GM12892 (cell line): ENCODE data around the gene TREM1.

Experiments
- POLR2A ChIP-seq: IDR thresholded peaks from 2 replicates; pipeline ENCODE4 v1.6.1; 2011; ENCODE audit warnings: low read depth, low read length, control low read depth
- TAF1 ChIP-seq: IDR thresholded peaks from 2 replicates; pipeline ENCODE4 v1.6.1; 2011; ENCODE audit warnings: low read depth, mild to moderate bottlenecking, control low read depth, low read length, borderline replicate concordance

DNA sequence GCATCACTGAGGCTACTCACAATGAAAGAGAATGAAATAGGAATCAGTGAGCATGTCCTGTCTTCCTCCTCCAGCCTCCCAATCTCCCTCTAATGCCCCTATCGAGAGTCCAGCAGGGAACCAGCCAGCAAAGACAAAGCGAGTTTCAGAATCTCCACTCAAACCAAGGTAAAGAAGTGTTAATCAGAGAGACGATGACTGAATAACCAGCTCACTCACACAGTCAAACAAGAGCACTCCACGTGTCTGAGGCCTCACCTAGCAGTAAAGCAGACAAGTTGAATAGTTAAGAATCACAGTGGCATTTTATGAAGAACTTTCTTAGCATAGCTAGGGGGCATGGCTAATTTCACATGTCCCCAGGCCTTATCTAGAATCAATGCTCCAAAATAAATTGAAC is 3.3 kb upstream of the TREM1 start:
- TF ChIP-seq POLR2A (no peak), TAF1 (no peak)
